Neural cell (in vitro differentiated cells): ENCODE measurements around the gene CTNNA2. TPM values are rescaled to one million over a fixed set of nuclear protein-coding genes. Genes with fewer than 3 reads are reported as not detected.

ENCODE experiments used
- H2AFZ ChIP-seq: fragments of 200-600, 300-800 bp; sonication (generic), shearing (Covaris generic); 2 replicates; pipeline ENCODE4 v1.6.0; 2014; ENCODE audit warnings: low read depth, mild to moderate bottlenecking, antibody characterized with exemption, low read length, moderate library complexity
- H3F3A ChIP-seq: fragments of 200-600 bp; shearing (Covaris generic); 2 replicates; pipeline ENCODE4 v1.6.1; 2016; ENCODE audit warnings: mild to moderate bottlenecking, moderate library complexity, mixed read lengths, antibody characterized with exemption, low read length; ENCODE audit not compliant: insufficient read depth, poor library complexity, severe bottlenecking
- H3K27ac ChIP-seq: fragments of 200-600, 300-800 bp; sonication (generic), shearing (Covaris generic); 2 replicates; pipeline ENCODE4 v1.5.1; 2014; ENCODE audit warnings: mild to moderate bottlenecking, low read length, moderate library complexity
- H3K27me3 ChIP-seq: fragments of 300-800, 200-600 bp; sonication (generic), shearing (Covaris generic); 2 replicates; pipeline ENCODE4 v1.6.0; 2014; ENCODE audit warnings: mild to moderate bottlenecking, low read depth, low read length, moderate library complexity; ENCODE audit not compliant: insufficient read depth
- H3K36me3 ChIP-seq: fragments of 300-800, 200-600 bp; sonication (generic), shearing (Covaris generic); 2 replicates; pipeline ENCODE4 v1.5.1; 2014; ENCODE audit warnings: mild to moderate bottlenecking, antibody characterized with exemption, low read length, moderate library complexity; ENCODE audit not compliant: insufficient read depth
- H3K4me2 ChIP-seq: fragments of 300-800, 200-600 bp; sonication (generic), shearing (Covaris generic); 2 replicates; pipeline ENCODE4 v1.6.0; 2014; ENCODE audit warnings: mild to moderate bottlenecking, low read length
- H3K4me3 ChIP-seq: fragments of 300-800, 200-600 bp; sonication (generic), shearing (Covaris generic); 2 replicates; pipeline ENCODE4 v1.5.1; 2014; ENCODE audit warnings: mild to moderate bottlenecking, low read length, moderate library complexity
- H3K79me2 ChIP-seq: fragments of 200-600 bp; shearing (Covaris generic); replicated peaks from 2 replicates; pipeline ENCODE4 v1.6.0; 2014; ENCODE audit warnings: mild to moderate bottlenecking, low read length, moderate library complexity; ENCODE audit not compliant: insufficient read depth
- H3K9ac ChIP-seq: fragments of 300-800, 200-600 bp; sonication (generic), shearing (Covaris generic); 2 replicates; pipeline ENCODE4 v1.6.1; 2016; ENCODE audit warnings: mild to moderate bottlenecking, low read length, mixed read lengths
- H3K9me2 ChIP-seq: fragments of 200-600 bp; shearing (Covaris generic); 2 replicates; pipeline ENCODE4 v1.6.1; 2016; ENCODE audit warnings: mild to moderate bottlenecking, low read length, mixed read lengths; ENCODE audit not compliant: insufficient read depth
- H3K9me3 ChIP-seq: fragments of 200-600, 300-800 bp; sonication (generic), shearing (Covaris generic); 2 replicates; pipeline ENCODE4 v1.6.1; 2016; ENCODE audit warnings: mild to moderate bottlenecking, mixed run types, low read length, moderate library complexity, mixed read lengths
- H4K20me1 ChIP-seq: fragments of 200-600 bp; shearing (Covaris generic); 2 replicates; pipeline ENCODE4 v1.6.1; 2016; ENCODE audit warnings: mild to moderate bottlenecking, mixed run types; ENCODE audit not compliant: insufficient read depth
- EP300 ChIP-seq: fragments of 450-650 bp; conservative IDR thresholded peaks from 2 replicates; pipeline ENCODE4 v1.6.1; 2014; ENCODE audit warnings: antibody characterized with exemption, mild to moderate bottlenecking, moderate library complexity; ENCODE audit not compliant: poor library complexity, severe bottlenecking
- EZH2 ChIP-seq: fragments of 200-600, 300-800 bp; shearing (Covaris generic), sonication (generic); IDR thresholded peaks from 2 replicates; pipeline ENCODE4 v1.6.1; 2014; ENCODE audit warnings: antibody characterized with exemption, low read length, borderline replicate concordance, mild to moderate bottlenecking; ENCODE audit not compliant: insufficient read depth, poor library complexity, severe bottlenecking
- MXI1 ChIP-seq: fragments of 450-650 bp; conservative IDR thresholded peaks from 2 replicates; pipeline ENCODE4 v1.6.1; 2014; ENCODE audit warnings: antibody characterized with exemption, mild to moderate bottlenecking; ENCODE audit not compliant: poor library complexity, severe bottlenecking
- POLR2AphosphoS5 ChIP-seq: IDR thresholded peaks from 2 replicates; pipeline ENCODE4 v1.6.1; 2012
- RAD21 ChIP-seq: fragments of 450-650 bp; conservative IDR thresholded peaks from 2 replicates; pipeline ENCODE4 v1.6.1; 2014; ENCODE audit warnings: antibody characterized with exemption, mild to moderate bottlenecking, moderate library complexity
- SMC3 ChIP-seq: fragments of 450-650 bp; conservative IDR thresholded peaks from 2 replicates; pipeline ENCODE4 v1.6.1; 2014; ENCODE audit warnings: antibody characterized with exemption, mild to moderate bottlenecking, moderate library complexity; ENCODE audit not compliant: poor library complexity
- TAF1 ChIP-seq: IDR thresholded peaks from 2 replicates; pipeline ENCODE4 v1.6.1; 2012; ENCODE audit warnings: low read depth
- polyA plus RNA-seq: library from polyadenylated mRNA; depleted of rRNA; stranded (reverse); fragments of >200 nt; gene quantifications from 2 replicates; pipeline ENCODE4 v1.2.3, GENCODE V29; 2014
- TF ChIP-seq, protein P1 (sequence below): IDR thresholded peaks from 2 replicates; pipeline ENCODE4 v1.6.1; 2012; ENCODE audit warnings: borderline replicate concordance
- TF ChIP-seq, protein P2 (sequence below): fragments of 450-650 bp; IDR thresholded peaks from 2 replicates; pipeline ENCODE4 v1.5.1; 2014; ENCODE audit warnings: antibody characterized with exemption, mild to moderate bottlenecking, moderate library complexity; ENCODE audit not compliant: poor library complexity, severe bottlenecking

The CTNNA2 gene
- polyA plus RNA-seq, 1 donor from 2014 or later: 194 TPM

DNA sequence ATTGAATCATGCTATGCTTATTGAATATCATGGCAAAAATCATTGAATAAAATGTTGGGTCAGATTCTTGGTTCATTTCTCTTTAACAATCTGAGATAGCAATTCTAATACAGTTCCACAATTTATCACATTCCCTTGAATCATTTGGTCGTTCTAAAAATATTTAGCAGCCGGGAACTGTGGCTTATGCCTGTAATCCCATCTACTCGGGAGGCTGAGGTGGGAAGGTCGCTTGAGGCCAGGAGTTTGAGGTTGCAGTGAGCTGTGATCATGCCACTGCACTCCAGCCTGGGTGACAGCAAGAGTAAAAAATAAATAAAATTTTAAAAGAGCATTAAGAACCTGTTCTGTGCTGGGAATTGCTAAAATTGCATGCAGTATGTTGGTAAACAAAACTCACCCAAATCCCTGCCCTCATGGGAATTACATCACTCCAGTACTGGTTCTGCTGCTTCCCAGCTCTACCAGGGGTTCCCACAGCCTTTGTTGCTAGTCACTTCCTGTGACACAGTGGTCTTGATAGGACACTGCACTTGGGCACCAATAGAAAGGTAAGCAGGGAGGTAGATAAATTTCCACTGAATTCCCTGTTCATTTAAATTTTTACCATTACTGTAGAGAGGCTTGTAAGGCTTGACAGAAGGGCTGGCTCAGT, 200.4 kb downstream of the CTNNA2 start:
- Histone ChIP-seq H4K20me1 (no peaks in the 10 kb centered on the region), H3K9ac (no peak overlapping the region), H3K36me3 (no peaks in the 10 kb centered on the region), H3K4me2 (no peak overlapping the region), H3K9me2 (no peaks in the 10 kb centered on the region), H3K79me2 (no peaks in the 10 kb centered on the region), H2AFZ (no peak overlapping the region), H3K9me3 (no peaks in the 10 kb centered on the region), H3K27ac (no peak overlapping the region), H3K4me3 (no peak overlapping the region), H3K27me3 (no peaks in the 10 kb centered on the region), H3F3A (no peaks in the 10 kb centered on the region)
- no peak for TF ChIP-seq RAD21
- no peak for TF ChIP-seq MXI1
- TF ChIP-seq, protein P1, sequence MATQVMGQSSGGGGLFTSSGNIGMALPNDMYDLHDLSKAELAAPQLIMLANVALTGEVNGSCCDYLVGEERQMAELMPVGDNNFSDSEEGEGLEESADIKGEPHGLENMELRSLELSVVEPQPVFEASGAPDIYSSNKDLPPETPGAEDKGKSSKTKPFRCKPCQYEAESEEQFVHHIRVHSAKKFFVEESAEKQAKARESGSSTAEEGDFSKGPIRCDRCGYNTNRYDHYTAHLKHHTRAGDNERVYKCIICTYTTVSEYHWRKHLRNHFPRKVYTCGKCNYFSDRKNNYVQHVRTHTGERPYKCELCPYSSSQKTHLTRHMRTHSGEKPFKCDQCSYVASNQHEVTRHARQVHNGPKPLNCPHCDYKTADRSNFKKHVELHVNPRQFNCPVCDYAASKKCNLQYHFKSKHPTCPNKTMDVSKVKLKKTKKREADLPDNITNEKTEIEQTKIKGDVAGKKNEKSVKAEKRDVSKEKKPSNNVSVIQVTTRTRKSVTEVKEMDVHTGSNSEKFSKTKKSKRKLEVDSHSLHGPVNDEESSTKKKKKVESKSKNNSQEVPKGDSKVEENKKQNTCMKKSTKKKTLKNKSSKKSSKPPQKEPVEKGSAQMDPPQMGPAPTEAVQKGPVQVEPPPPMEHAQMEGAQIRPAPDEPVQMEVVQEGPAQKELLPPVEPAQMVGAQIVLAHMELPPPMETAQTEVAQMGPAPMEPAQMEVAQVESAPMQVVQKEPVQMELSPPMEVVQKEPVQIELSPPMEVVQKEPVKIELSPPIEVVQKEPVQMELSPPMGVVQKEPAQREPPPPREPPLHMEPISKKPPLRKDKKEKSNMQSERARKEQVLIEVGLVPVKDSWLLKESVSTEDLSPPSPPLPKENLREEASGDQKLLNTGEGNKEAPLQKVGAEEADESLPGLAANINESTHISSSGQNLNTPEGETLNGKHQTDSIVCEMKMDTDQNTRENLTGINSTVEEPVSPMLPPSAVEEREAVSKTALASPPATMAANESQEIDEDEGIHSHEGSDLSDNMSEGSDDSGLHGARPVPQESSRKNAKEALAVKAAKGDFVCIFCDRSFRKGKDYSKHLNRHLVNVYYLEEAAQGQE: no peak
- no peak for TF ChIP-seq EZH2
- no peak for TF ChIP-seq POLR2AphosphoS5
- TF ChIP-seq, protein P2, sequence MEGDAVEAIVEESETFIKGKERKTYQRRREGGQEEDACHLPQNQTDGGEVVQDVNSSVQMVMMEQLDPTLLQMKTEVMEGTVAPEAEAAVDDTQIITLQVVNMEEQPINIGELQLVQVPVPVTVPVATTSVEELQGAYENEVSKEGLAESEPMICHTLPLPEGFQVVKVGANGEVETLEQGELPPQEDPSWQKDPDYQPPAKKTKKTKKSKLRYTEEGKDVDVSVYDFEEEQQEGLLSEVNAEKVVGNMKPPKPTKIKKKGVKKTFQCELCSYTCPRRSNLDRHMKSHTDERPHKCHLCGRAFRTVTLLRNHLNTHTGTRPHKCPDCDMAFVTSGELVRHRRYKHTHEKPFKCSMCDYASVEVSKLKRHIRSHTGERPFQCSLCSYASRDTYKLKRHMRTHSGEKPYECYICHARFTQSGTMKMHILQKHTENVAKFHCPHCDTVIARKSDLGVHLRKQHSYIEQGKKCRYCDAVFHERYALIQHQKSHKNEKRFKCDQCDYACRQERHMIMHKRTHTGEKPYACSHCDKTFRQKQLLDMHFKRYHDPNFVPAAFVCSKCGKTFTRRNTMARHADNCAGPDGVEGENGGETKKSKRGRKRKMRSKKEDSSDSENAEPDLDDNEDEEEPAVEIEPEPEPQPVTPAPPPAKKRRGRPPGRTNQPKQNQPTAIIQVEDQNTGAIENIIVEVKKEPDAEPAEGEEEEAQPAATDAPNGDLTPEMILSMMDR: no peak
- TF ChIP-seq SMC3: no peak
- TF ChIP-seq EP300: no peak
- no peak for TF ChIP-seq TAF1

DNA sequence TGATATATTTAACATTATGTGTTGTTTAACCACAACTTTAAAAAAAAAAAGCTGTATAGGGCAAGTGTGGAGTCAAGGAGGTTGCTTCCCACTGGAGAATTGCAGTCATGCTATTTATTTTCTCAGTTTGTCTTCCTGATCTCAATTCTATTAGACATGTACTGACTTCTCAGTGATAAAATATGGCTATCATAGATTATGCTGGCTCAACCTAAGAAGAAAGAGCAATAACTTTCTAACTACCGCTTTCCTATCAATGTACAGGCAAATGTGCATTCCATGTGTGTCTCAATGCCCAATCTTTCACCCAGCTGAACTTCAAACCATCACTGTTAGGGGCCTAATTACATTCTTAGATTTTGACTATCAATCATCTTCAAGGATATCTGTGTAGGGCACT, 201.4 kb downstream of the CTNNA2 start:
- Histone ChIP-seq H3K9ac (no peak overlapping the region), H2AFZ (no peak overlapping the region)
- TF ChIP-seq POLR2AphosphoS5 (no peak), TAF1 (no peak), EZH2 (no peak), EP300 (no peak), SMC3 (no peak), RAD21 (no peak), MXI1 (no peak)
- TF ChIP-seq, protein P2: no peak
- TF ChIP-seq, protein P1: no peak

More for the DNA sequence above, 201.4 kb downstream of the CTNNA2 start:
- Histone ChIP-seq H3K9me3 (no peaks in the 10 kb centered on the region), H3K4me2 (no peak overlapping the region), H3F3A (no peaks in the 10 kb centered on the region), H3K9me2 (no peaks in the 10 kb centered on the region), H3K27ac (no peak overlapping the region), H4K20me1 (no peaks in the 10 kb centered on the region), H3K79me2 (no peaks in the 10 kb centered on the region), H3K36me3 (no peaks in the 10 kb centered on the region), H3K27me3 (no peaks in the 10 kb centered on the region), H3K4me3 (no peak overlapping the region)
